Activated CD8-positive, alpha-beta memory T cell treated with anti-CD3 and anti-CD28 coated beads for 36 hours (primary cell): ENCODE measurements around the gene LDLRAP1. TPM values are rescaled to one million over a fixed set of nuclear protein-coding genes. Genes with fewer than 3 reads are reported as not detected.

Experiments
- CTCF ChIA-PET: fragments of 350-600 bp; sonication (Branson Sonifier 250); formaldehyde crosslinking; loops from one replicate; lab custom pipeline; 2021; ENCODE audit warnings: antibody characterized with exemption; lab: Charles Lee
- POLR2A ChIA-PET: fragments of 350-600 bp; sonication (Branson Sonifier 250); formaldehyde crosslinking; loops from one replicate; lab custom pipeline; 2021; ENCODE audit warnings: antibody characterized with exemption; lab: Charles Lee
- total RNA-seq, 2 experiments: library from RNA; stranded (reverse); gene quantifications; one replicate each; pipeline ENCODE4 v1.2.3, GENCODE V29; 2021

Gene LDLRAP1
- total RNA-seq, 2 experiments from 2014 or later = 5.5 to 5.7 TPM

DNA sequence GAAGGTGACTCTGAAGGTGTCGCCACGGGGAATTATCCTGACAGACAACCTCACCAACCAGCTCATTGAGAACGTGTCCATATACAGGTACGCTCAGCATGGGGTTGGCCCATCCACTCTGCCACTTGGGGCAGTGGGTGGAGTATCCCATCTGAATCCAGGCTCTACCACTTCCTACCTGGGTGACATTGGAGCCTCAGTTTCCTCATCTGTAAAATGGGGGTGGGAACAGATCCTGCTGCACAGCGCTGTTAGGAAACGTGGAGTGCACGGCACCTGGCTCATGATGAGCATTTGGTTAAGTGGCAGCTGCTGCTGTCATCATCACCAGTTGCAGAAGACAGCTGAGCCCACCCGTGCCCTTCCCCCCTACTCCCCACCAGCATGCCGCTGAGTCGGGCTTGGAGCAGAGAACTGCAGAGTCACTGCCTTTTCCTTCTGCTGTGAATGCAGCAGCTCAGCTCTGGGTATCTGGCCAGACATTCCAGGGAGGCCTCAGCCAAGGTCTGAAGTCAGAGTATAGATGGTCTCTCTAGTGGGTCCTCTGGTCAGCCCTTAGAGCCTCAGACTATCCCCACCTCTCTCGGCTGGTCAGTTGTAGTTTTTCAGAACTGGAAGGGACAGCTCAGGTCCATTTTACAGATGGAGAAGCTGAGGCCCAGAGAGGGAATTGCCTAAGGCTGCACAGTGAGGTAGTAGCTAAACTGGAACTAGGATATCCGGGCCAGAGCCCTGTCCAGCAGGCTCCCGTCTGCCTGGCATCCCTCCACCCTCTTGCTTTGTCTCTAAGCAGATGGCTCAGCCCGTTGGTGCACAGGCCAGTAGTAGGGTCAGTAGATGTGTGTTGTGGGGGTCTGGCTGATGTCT, 11.7 kb downstream of the LDLRAP1 start:
- CTCF ChIA-PET = interaction anchor here (1.2 kb wide), 1 partner anchor 11 kb away, joined by 3 read pairs; the partner anchor contains the start of gene LDLRAP1
- POLR2A ChIA-PET = no interaction called here

DNA sequence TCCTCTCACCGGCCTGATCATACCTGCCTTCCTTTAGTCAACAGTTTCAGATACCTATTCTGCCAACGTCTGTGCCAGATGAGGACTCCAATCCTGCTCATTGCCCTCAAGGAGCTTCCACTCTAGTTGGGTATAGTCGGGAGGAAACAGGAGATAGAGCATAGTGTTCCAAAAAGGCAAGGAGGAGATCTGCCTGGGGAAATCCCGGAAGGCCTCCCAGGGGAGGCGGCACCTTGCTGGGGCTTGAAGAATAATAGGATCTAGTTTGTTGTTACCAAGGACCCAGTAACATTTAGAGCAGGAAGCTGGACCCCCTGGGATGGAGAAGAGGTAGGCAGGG, 12.3 kb downstream of the LDLRAP1 start:
- ChIA-PET CTCF (interaction anchor here (1.2 to 1.3 kb wide), 2 partner anchors 12 to 17 kb away, joined by 3 to 4 read pairs; partner anchors contain the start of gene LDLRAP1), POLR2A (no interaction called here)

DNA sequence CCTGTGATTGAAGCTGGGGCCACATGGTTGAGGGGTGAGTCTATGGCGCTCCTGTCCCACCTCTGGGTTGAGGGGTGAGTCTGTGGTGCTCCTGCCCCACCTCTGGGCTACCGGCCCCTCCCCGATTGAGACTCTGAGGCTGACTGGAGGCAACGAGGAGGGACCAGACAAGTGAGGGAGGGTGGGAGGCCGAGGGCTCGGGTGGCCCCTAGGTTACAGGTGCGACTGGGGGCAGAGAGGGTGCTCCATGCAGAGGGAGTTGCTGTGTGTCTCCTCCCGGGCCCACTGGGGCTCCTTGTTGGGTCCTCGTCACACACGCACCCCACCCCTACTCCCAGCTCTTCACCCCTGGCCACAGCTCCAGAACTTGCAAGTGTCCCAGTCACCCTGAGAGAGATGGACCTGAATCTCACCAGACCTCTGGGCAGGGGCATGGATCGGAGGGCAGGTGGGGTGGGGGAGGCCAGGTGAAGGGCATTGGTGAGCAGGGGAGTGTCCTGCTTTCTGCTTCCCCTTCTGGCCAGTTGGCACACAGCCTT, 12.8 kb downstream of the LDLRAP1 start:
- POLR2A ChIA-PET = no interaction called here
- CTCF ChIA-PET = interaction anchor here (1.2 to 1.3 kb wide), 2 partner anchors 12 to 16 kb away, joined by 3 to 4 read pairs; partner anchors contain the start of gene LDLRAP1

DNA sequence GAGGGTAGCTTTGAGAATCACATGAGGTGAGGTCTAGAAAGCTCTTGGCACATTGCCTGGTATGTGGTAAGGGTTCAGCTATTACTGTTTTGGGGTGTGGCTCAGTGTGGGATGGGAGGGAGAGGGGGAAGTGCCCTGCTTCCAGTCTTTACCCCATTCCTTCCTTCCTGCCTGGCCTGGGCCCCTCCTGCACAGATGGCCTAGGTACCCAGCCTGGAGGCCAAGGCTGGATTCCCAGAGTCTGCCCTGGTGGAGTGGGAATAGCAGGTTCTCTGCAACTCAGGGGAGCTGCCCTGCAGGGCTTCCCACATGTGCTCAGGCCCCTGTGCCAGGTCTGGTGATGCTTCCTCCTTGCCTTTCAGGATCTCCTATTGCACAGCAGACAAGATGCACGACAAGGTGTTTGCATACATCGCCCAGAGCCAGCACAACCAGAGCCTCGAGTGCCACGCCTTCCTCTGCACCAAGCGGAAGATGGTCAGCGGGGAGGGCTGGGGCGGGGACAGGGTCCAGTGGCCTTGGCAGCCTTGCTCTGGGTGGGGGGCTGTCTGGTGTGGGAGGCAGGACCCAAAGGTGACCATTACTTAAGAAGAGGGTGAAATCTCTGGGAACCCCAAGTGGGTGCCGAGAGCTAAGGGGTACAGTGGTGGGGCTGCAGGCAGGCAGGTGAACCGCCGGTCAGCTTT, 13.5 kb downstream of the LDLRAP1 start:
- POLR2A ChIA-PET = interaction anchor here (0.9 kb wide), 1 partner anchor 263 kb away, joined by 3 read pairs; no protein-coding TSS in a partner anchor

GRCh38 chr1:25557543-25557942, 14.1 kb downstream of the LDLRAP1 start:
- ChIA-PET POLR2A (interaction anchor here (0.9 kb wide), 1 partner anchor 263 kb away, joined by 3 read pairs; no protein-coding TSS in a partner anchor), CTCF (no interaction called here)

More for the DNA sequence above, 13.5 kb downstream of the LDLRAP1 start:
- CTCF ChIA-PET = interaction anchor here (1.3 kb wide), 1 partner anchor 15 kb away, joined by 4 read pairs; no protein-coding TSS in a partner anchor

GRCh38 chr1:25559031-25559430, 15.6 kb downstream of the LDLRAP1 start:
- ChIA-PET CTCF (no interaction called here), POLR2A (no interaction called here)

- ChIA-PET CTCF (no interaction called here), POLR2A (no interaction called here)
Observed at GRCh38 chr1:25560001-25560400, 16.6 kb downstream of the LDLRAP1 start.

DNA sequence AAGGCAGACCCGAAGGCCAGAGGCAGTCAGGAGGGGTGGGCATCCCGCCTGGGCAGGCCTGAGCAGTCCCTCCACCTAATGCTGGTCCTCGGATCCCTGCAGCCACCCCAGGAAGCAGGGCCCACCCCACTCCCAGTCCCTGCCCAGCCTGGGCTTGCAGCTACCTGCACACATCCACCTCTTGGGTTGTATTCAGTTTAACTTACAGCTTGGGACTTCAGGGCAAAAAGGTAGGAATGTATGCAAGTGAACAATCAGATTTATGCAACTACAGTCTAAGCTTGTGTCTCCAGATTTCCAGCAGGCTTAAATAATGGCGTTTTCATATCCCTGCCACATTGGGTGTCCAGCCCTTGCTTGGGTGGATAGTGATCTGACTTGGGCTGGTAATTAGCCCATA, 17.4 kb downstream of the LDLRAP1 start:
- CTCF ChIA-PET = interaction anchor here (1.1 kb wide), 1 partner anchor 41 kb away, joined by 3 read pairs; no protein-coding TSS in a partner anchor
- POLR2A ChIA-PET = no interaction called here

GRCh38 chr1:25561421-25562100, 18.2 kb downstream of the LDLRAP1 start:
- CTCF ChIA-PET = interaction anchor here (0.6 to 1.1 kb wide), 3 partner anchors 19 to 46 kb away, joined by 3 read pairs; no protein-coding TSS in a partner anchor
- POLR2A ChIA-PET = no interaction called here

- CTCF ChIA-PET = interaction anchor here (0.8 kb wide), 1 partner anchor 18 kb away, joined by 3 read pairs; no protein-coding TSS in a partner anchor
- POLR2A ChIA-PET = no interaction called here
Observed at GRCh38 chr1:25562101-25562927, 18.9 kb downstream of the LDLRAP1 start.

- CTCF ChIA-PET = no interaction called here
- POLR2A ChIA-PET = no interaction called here
Observed at GRCh38 chr1:25562928-25563283, 19.5 kb downstream of the LDLRAP1 start.

- ChIA-PET CTCF (interaction anchor here (0.9 kb wide), 1 partner anchor 13 kb away, joined by 3 read pairs; no protein-coding TSS in a partner anchor), POLR2A (no interaction called here)
Observed at GRCh38 chr1:25563330-25564215, 20.2 kb downstream of the LDLRAP1 start.

DNA sequence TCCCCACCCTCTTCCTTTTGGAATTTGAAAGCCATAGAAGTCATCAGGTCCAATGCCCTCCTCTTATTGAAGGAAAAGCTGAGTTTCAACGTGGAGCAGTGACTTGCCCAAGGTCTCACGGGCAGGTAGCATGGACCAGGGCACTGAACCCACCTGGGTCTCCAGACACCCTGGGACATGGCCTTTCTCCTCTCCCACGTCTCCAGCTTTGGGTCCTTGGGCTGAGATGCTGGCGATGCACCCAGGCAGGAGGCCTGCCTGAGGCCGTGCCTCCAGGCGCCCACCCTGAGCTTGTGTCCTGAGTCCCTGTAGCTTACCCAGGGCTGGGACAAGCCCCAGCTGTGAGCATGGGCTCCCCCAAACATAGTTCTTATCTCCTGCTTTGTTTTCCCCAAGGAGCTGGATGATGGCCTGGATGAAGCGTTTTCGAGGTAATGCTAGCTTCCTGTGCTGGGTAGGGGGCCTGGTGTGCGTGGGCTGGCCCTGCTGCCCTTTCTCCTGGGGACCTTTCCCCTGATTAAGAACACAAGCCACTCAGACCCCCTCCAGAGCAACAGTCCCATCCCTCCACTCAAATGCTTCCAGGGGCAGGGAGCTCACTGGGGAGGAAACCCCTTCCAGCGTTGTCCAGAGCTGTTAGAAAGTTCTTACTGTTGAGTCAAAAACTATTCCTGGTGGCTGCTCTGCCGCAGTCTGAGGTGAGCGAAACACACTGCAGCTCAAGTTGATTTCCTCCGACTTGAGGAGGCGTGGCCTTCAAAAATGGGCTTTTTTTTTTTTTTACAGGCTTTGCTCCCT, 21.6 kb downstream of the LDLRAP1 start:
- CTCF ChIA-PET = interaction anchor here (0.6 to 2.5 kb wide), 3 partner anchors 16 to 126 kb away, joined by 3 to 9 read pairs (median 8); no protein-coding TSS in a partner anchor
- POLR2A ChIA-PET = interaction anchor here (0.5 to 2.0 kb wide), 4 partner anchors 16 to 211 kb away, joined by 3 to 11 read pairs (median 6); no protein-coding TSS in a partner anchor

DNA sequence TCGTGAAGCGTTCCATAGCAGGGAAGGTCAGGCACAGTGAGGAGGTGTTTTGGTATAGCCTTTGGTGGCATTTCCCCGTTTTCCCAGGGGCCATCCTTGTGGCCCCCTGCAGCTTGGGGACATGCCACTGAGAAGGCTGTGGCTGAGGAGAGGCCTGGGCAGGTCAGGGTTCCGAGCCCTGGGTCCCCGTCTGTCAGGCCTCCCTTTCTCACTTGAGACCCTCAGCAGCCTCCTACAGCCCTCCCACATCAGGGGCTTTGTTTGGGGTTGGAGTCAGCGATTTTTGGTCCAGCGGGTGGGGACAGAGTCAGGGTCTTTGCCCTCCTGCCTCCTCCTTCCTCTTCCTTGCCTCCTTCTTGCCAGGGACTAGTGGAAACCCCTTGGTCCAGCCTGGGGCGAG, 22.2 kb downstream of the LDLRAP1 start:
- ChIA-PET POLR2A (interaction anchor here (0.5 to 2.0 kb wide), 3 partner anchors 16 to 210 kb away, joined by 3 to 11 read pairs (median 4); no protein-coding TSS in a partner anchor), CTCF (interaction anchor here (0.5 to 2.5 kb wide), 4 partner anchors 17 to 136 kb away, joined by 3 to 9 read pairs (median 6); no protein-coding TSS in a partner anchor)

GRCh38 chr1:25566176-25566729, 22.8 kb downstream of the LDLRAP1 start:
- CTCF ChIA-PET = interaction anchor here (0.5 to 2.5 kb wide), 3 partner anchors 18 to 137 kb away, joined by 3 to 9 read pairs (median 8); no protein-coding TSS in a partner anchor
- POLR2A ChIA-PET = interaction anchor here (0.8 to 2.0 kb wide), 2 partner anchors 16 to 17 kb away, joined by 3 to 11 read pairs; no protein-coding TSS in a partner anchor
